Stomach (tissue), 9 donors: ENCODE measurements around the gene CBFA2T3. TPM values are rescaled to one million over a fixed set of nuclear protein-coding genes. Genes with fewer than 3 reads are reported as not detected.

ENCODE experiments used
- DNase-seq, 2 donors: peaks; one replicate each; pipeline versions ENCODE4 v3.0.0 to v3.0.0-alpha.2; 2013 to 2019
- H3K27ac ChIP-seq, 5 donors: fragments of 200-600 bp in 4 of 5; sonication (generic) in 4 of 5; one replicate each; pipeline ENCODE4 v1.5.1; 2013 to 2019; ENCODE audit warnings: mild to moderate bottlenecking in 1 of 5, moderate library complexity in 1 of 5
- H3K27me3 ChIP-seq, 3 donors: fragments of 200-600 bp; sonication (generic); one replicate each; pipeline ENCODE4 v1.5.1; 2017 to 2019; ENCODE audit warnings: mixed run types in 1 of 3
- H3K36me3 ChIP-seq, 4 donors: fragments of 200-600 bp; sonication (generic); 1 replicate in 3 of 4; 2 replicates in 1 of 4; pipeline ENCODE4 v1.5.1; 2016 to 2019
- H3K4me1 ChIP-seq, 4 donors: fragments of 200-600 bp; sonication (generic); one replicate each; pipeline ENCODE4 v1.5.1; 2016 to 2019
- H3K4me3 ChIP-seq, 4 donors: fragments of 200-600 bp; sonication (generic) in 3 of 4; one replicate each; pipeline ENCODE4 v1.5.1; 2016 to 2019; ENCODE audit warnings: mild to moderate bottlenecking in 1 of 4
- H3K9me3 ChIP-seq, 4 donors: fragments of 200-600 bp; sonication (generic); one replicate each; pipeline ENCODE4 v1.5.1; 2016 to 2019
- EP300 ChIP-seq: sonication (generic); formaldehyde crosslinking; IDR thresholded peaks from one replicate; pipeline ENCODE4 v1.6.1; 2017; ENCODE audit warnings: antibody characterized with exemption
- POLR2A ChIP-seq, 4 donors: fragments of 450-650 bp; IDR thresholded peaks; one replicate each; pipeline ENCODE4 v1.6.1; 2016; ENCODE audit warnings: antibody characterized with exemption in 4 of 4, control low read depth in 2 of 4, mild to moderate bottlenecking in 1 of 4, moderate library complexity in 1 of 4
- POLR2AphosphoS5 ChIP-seq, 3 donors: sonication (generic); formaldehyde crosslinking; IDR thresholded peaks; one replicate each; pipeline ENCODE4 v1.6.1; 2016; ENCODE audit warnings: antibody characterized with exemption in 3 of 3
- WGBS, 5 donors: extraction: QIAGEN DNeasy Blood & Tissue Kit in 3 of 5; methylation state at CpG; one replicate each; pipeline versions ENCODE4 v1.1.5 to v1.1.7; 2013 to 2018; 5-methylcytosine and 5-hydroxymethylcytosine counted together
- intact Hi-C: fragments of 100-400 bp; cut with DNase I; formaldehyde crosslinking; loops from one replicate; pipeline ENCODE4 v1.15.1; 2023; ENCODE audit warnings: low total_unique reads
- polyA plus RNA-seq, 3 donors: library from polyadenylated mRNA; stranded (reverse); fragments of 200-250 nt; gene quantifications; one replicate each; pipeline ENCODE4 v1.2.3, GENCODE V29; 2013
- total RNA-seq, 5 donors: library from RNA; depleted of rRNA; stranded (reverse); fragments of >200 nt; gene quantifications; one replicate each; pipeline versions ENCODE4 v1.1.0 to v1.2.3, GENCODE V29; 2014 to 2016
- TF ChIP-seq, protein P1 (sequence below), 7 experiments: fragments of 450-650 bp in 4 of 7; fragments of 200-600 bp in 3 of 7; sonication (generic) in 3 of 7; IDR thresholded peaks; one replicate each; pipeline ENCODE4 v1.5.1; 2016 to 2019; ENCODE audit warnings: antibody characterized with exemption in 7 of 7, control low read depth in 2 of 7, mild to moderate bottlenecking in 1 of 7
- donor health status: healthy with polysubstance abuse.
- donor health status: Bipolar disorder and iron deficiency.
- donor health status: healthy.

CBFA2T3 gene
- total and polyA plus RNA-seq, 8 donors, result 0.58 to 57.6 (median 2.5) TPM

DNA sequence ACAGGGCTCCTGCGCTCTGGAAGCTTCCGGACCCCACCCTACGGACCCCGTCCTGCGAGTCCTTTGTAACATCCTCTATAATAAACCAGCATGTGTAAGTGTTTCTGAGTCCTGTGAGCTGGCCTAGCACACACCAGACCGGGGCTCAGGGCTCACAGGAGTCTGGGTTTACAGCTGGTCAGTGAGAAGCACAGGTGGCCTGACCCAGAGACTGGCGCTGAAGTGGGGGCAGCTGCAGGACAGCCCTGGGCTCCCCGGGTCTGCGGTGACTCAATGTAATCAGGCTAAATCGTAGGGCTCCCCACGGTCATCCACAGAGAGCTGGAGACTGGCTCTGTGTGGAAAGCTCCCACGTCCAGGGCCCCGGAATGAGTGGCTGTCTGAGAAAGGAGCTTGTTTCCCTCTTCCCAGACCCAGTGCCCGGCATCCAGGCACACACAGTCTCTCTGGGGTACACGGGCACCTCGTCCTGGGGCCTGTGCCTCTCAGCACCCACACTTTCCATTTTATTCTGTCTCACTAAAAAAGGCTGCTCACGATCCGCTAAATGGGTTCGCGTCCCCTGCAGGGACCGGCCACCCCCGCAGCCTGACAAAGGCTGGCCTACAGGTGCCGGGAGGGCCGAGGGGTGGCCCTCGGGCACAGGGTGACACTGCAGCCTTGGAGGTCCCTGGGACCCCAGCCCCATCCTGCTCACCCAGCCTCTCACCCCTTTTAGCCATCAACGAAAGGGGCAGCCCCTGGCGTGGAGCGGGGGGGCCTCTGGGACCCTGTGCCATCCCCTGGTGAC lies 18.9 kb upstream of the CBFA2T3 start:
- H3K4me1 ChIP-seq, result peaks cover 0 to 8% (median 4%) of the 10 kb centered on the region in 4 donors
- DNase-seq, result no peak
- TF ChIP-seq EP300, result no peak
- no peak for TF ChIP-seq POLR2AphosphoS5 (IDR thresholded peaks at IDR 0.05)
- TF ChIP-seq POLR2A (IDR thresholded peaks at IDR 0.05), result no peak
- TF ChIP-seq, protein P1, sequence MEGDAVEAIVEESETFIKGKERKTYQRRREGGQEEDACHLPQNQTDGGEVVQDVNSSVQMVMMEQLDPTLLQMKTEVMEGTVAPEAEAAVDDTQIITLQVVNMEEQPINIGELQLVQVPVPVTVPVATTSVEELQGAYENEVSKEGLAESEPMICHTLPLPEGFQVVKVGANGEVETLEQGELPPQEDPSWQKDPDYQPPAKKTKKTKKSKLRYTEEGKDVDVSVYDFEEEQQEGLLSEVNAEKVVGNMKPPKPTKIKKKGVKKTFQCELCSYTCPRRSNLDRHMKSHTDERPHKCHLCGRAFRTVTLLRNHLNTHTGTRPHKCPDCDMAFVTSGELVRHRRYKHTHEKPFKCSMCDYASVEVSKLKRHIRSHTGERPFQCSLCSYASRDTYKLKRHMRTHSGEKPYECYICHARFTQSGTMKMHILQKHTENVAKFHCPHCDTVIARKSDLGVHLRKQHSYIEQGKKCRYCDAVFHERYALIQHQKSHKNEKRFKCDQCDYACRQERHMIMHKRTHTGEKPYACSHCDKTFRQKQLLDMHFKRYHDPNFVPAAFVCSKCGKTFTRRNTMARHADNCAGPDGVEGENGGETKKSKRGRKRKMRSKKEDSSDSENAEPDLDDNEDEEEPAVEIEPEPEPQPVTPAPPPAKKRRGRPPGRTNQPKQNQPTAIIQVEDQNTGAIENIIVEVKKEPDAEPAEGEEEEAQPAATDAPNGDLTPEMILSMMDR (IDR thresholded peaks at IDR 0.05), result no peak
- H3K27ac ChIP-seq, result no peak overlapping the region
- no peaks in the 10 kb centered on the region for H3K36me3 ChIP-seq
- H3K4me3 ChIP-seq, result no peak overlapping the region
- H3K9me3 ChIP-seq, result peaks cover 16 to 38% (median 36%) of the 10 kb centered on the region in 4 donors
- WGBS, 5 donors, result 83 to 86% (median 83%) methylated on average over 27 to 28 of the region's 28 CpGs
- H3K27me3 ChIP-seq, result peaks cover 4 to 89% (median 42%) of the 10 kb centered on the region in 3 donors
- intact Hi-C loops, result no loop called here

GRCh38 chr16:88995194-88995593 lies 18.2 kb upstream of the CBFA2T3 start:
- DNase-seq, result no peak
- 65 to 70% (median 66%) methylated on average over 16 of the region's 16 CpGs for WGBS, 5 donors

GRCh38 chr16:88994695-88995094 lies 17.7 kb upstream of the CBFA2T3 start:
- intact Hi-C loops, result no loop called here

More at GRCh38 chr16:88995194-88995593, 18.2 kb upstream of the CBFA2T3 start:
- Histone ChIP-seq H3K4me3 (no peak overlapping the region), H3K27me3 (peaks cover 4 to 89% (median 36%) of the 10 kb centered on the region in 3 donors), H3K36me3 (no peaks in the 10 kb centered on the region), H3K27ac (no peak overlapping the region), H3K4me1 (peaks cover 0 to 8% (median 4%) of the 10 kb centered on the region in 4 donors), H3K9me3 (peaks cover 16 to 30% (median 28%) of the 10 kb centered on the region in 4 donors)
- TF ChIP-seq POLR2AphosphoS5 (IDR thresholded peaks at IDR 0.05) (no peak), EP300 (no peak), POLR2A (IDR thresholded peaks at IDR 0.05) (no peak)
- TF ChIP-seq, protein P1 (IDR thresholded peaks at IDR 0.05), result no peak
- intact Hi-C loops, result no loop called here

DNA sequence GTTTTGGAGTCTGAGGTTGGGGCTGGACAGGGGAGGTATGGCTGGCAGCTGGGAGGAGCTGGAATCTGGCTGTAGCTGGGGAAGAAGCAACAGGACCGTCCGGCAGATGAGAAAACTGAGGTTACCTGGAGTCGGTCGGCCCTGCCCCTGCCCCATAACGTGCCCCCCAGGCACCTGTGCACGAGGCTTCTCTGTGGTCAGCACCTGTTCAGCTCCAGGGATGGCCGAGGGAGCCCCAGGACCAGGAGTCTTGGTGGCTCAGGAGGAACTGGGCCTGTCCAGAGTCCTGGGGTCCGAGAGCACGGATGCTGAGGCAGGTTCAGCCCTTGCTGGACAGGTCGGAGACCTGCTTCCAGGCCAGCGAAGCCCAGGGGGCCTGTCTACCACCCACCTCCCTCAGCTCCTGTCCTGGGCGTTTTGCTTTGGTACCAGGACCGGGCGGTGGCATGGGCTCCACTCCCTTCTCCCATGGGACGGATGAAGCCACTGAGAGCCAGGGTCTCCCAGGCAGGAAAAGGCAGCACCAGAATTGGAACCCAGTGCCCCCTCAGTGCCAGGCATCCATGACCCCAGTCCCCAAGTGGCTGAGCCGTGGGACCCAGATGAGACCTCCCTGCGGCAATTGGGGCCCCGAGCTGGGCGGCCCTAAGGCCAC lies 17.1 kb upstream of the CBFA2T3 start:
- 69 to 81% (median 75%) methylated on average over 7 to 19 of the region's 19 CpGs for WGBS, 5 donors
- H3K27me3 ChIP-seq, result peaks cover 4 to 95% (median 36%) of the 10 kb centered on the region in 3 donors
- intact Hi-C loops, result no loop called here

More at GRCh38 chr16:88994695-88995094, 17.7 kb upstream of the CBFA2T3 start:
- DNase-seq, result no peak
- WGBS, 5 donors, result 29 to 51% (median 39%) methylated on average over 12 of the region's 12 CpGs
- TF ChIP-seq POLR2AphosphoS5 (IDR thresholded peaks at IDR 0.05) (no peak), EP300 (no peak), POLR2A (IDR thresholded peaks at IDR 0.05) (no peak)
- TF ChIP-seq, protein P1 (IDR thresholded peaks at IDR 0.05), result no peak
- H3K36me3 ChIP-seq, result no peaks in the 10 kb centered on the region
- no peak overlapping the region for H3K4me3 ChIP-seq
- H3K4me1 ChIP-seq, result peaks cover 0 to 8% (median 4%) of the 10 kb centered on the region in 4 donors
- H3K9me3 ChIP-seq, result peaks cover 16 to 27% (median 25%) of the 10 kb centered on the region in 4 donors
- peaks cover 4 to 89% (median 36%) of the 10 kb centered on the region in 3 donors for H3K27me3 ChIP-seq
- no peak overlapping the region for H3K27ac ChIP-seq

More for the DNA sequence above, 17.1 kb upstream of the CBFA2T3 start:
- DNase-seq, result no peak
- H3K9me3 ChIP-seq, result peaks cover 16 to 24% (median 23%) of the 10 kb centered on the region in 4 donors
- no peak overlapping the region for H3K27ac ChIP-seq
- H3K36me3 ChIP-seq, result no peaks in the 10 kb centered on the region
- TF ChIP-seq POLR2A (IDR thresholded peaks at IDR 0.05) (no peak), EP300 (no peak), POLR2AphosphoS5 (IDR thresholded peaks at IDR 0.05) (no peak)
- TF ChIP-seq, protein P1 (IDR thresholded peaks at IDR 0.05), result no peak
- peaks cover 0 to 8% (median 4%) of the 10 kb centered on the region in 4 donors for H3K4me1 ChIP-seq
- H3K4me3 ChIP-seq, result no peak overlapping the region
